ENCODE results near the gene RGS12.

Gene RGS12

DNA sequence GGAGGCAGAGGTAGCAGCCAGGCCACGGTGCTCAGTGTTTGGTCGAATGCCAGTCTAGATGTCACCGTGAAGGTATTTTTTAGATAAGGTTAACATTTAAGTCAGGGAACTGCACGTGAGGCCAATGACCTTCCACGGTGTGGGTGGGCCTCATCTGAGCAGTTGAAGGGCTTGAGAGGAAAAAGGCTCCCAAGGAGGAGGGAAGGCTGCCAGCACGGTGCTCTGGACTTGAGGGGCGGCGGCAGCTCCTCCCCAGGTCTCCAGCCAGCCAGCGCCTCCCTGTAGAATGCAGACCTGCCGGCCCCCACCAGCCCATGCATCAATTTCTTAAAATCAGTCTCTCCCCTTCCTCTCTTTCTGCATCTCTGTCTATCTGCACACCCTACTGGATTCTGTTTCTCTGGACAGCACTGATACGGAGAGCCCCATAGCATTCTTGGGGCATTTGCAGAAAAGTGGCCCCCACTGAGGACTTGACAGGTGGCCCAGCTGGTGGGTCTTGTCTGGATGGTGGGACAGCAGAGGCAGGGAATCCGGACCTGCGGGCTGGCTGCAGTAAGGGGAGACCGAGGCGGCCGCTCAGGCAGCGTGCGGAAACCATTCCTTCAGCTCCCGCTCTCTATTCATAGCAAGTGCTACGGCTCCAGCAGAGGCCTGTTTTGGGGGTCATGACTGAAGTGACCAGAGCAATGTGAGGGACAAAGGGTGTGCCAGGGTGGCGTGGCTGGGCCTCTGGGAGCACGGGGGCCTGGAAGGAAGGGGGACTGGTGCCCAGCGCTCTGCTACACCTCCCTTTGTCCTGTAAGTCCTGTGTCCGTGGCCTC lies 7.9 kb upstream of the RGS12 start:
- Mint-ChIP-seq H3K27me3 (peaks cover 4% of the 10 kb centered on the region), H3K4me3 (no peak overlapping the region), H3K27ac (no peak overlapping the region), H3K9me3 (peaks cover 4% of the 10 kb centered on the region), H3K36me3 (peaks cover 6% of the 10 kb centered on the region), H3K4me1 (peaks cover 9% of the 10 kb centered on the region)
- no peak for ATAC-seq (ENCODE audit: low read depth)
- DNase-seq (ENCODE audit: low spot score in 2 of 2), result no peak

DNA sequence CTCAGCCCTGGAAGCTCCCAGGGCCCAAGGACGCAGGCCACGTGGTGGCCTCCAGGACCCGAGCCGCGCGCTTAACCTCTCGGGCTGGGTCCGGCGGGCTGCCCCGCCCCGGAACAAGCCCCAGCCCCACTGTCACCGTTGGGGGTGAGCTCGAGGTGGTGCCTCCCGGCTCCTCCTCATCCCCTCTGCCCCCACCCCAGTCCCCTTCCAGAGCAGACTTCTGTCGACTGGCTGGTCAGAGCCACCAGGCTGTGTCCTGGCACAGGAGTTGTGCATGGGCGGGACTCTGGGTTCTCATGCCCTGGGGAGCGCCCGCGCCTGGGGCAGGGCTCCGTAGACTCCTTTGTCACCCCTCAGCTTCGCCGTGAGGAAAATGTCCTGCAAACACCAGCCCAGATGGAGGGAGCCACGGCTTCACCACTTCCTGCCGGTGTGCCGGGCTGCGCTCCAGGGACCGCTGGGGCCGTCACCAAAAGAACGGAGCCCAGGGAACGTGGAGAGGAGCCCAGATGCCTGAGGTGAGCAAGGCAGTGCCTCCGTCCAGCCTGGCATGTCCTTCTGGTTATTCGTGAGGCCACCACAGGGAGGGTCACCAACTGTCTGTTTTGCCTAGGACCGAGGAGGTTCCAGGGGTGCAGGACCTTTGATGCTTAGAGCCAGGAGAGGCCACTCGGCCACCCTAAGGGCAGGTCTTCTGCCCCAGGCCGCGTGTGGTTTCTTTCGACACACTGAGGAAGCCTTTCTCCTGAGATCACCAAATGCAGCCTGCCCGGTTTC lies 7.1 kb upstream of the RGS12 start:
- Mint-ChIP-seq H3K4me3 (peak overlapping the region; percentile 56), H3K27me3 (peaks cover 6% of the 10 kb centered on the region), H3K9me3 (peaks cover 4% of the 10 kb centered on the region), H3K36me3 (peaks cover 6% of the 10 kb centered on the region), H3K27ac (no peak overlapping the region), H3K4me1 (peaks cover 9% of the 10 kb centered on the region)
- ATAC-seq (ENCODE audit: low read depth), result peak; percentile 22
- DNase-seq (ENCODE audit: low spot score in 2 of 2), result peak in 1 of 2 donors; percentile 63

DNA sequence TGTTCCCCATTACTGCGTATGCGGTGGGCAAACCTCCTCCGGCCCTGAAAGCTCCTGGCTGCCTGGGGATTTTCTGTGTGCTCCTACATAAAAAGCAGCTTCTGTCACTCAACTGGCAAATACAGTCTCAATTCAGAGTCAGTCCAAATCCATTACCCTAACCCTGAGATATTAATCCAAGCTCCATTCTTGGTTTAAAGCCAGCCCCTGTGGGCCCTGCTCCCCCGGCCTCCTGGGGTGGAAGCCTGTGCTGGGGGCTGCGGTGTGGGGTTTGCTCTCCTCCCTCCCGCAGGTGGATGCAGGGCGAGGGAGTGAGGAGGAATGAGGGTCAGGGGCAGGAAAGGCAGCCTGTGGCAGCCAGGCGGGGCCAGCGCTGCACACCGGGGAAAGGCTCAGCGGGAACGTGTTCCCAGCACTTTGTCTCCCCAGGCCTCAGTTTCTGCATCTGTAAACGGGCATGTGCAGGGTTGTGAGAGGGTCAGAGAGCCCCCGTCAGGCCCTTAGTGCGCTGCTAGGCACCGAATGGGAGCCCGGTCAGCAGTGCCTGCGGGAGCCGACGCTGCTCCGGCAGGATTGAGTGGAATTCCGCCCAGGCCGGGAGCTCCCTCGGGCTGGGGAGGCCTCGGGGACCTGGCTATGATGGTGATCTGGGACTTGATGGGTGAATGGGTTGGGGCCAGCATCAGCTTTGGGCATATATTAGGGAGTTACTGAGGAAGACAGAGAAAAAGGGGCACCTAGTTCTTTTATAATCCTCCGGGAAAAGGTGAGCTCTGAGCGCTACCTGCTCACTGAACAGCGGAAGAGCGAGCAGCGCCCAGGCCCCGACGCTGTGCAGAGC lies 6.3 kb upstream of the RGS12 start:
- Mint-ChIP-seq H3K4me3 (peak overlapping the region; percentile 56), H3K27me3 (peaks cover 7% of the 10 kb centered on the region), H3K27ac (no peak overlapping the region), H3K4me1 (peaks cover 10% of the 10 kb centered on the region), H3K36me3 (peaks cover 4% of the 10 kb centered on the region), H3K9me3 (peaks cover 4% of the 10 kb centered on the region)
- DNase-seq (ENCODE audit: low spot score in 2 of 2) (peak in 1 of 2 donors; percentile 73), ATAC-seq (ENCODE audit: low read depth) (peak; percentile 99)

DNA sequence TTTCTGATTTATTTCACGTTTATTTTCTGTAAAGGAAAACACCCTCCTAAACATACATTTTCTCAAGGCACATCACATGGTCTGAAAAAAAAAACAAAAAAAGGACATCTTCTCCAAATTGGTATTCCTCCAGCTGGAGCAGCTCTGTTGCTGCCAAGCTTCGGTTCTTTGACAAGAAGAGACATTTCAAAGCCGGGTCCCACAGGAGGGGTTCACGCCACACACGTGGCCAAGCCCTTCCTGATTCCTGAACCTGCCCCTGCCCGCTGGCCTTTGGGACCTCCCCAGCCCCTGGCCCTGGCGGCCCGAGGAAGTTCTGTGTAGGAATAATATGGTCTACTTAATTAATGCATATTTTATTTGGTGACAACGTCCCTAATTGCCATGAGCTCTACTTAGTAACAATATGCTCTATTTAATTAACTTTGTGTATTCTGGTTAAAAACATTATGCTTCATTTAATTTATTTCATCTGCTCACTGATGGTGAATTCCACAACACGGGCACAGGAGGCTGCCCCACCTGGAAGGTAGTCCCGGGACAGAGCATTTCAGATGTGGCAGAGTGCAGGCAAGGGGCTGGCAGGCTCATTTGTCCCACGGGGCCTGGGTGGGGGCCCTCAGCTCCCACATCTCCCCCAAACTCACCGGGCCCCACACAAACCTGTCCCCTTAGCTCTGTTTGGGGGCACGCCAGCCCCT lies 5.4 kb upstream of the RGS12 start:
- Mint-ChIP-seq H3K27ac (no peak overlapping the region), H3K9me3 (no peaks in the 10 kb centered on the region), H3K36me3 (peaks cover 2% of the 10 kb centered on the region), H3K4me3 (no peak overlapping the region), H3K4me1 (peaks cover 15% of the 10 kb centered on the region), H3K27me3 (peaks cover 10% of the 10 kb centered on the region)
- no peak for ATAC-seq (ENCODE audit: low read depth)
- DNase-seq (ENCODE audit: low spot score in 2 of 2), result no peak

DNA sequence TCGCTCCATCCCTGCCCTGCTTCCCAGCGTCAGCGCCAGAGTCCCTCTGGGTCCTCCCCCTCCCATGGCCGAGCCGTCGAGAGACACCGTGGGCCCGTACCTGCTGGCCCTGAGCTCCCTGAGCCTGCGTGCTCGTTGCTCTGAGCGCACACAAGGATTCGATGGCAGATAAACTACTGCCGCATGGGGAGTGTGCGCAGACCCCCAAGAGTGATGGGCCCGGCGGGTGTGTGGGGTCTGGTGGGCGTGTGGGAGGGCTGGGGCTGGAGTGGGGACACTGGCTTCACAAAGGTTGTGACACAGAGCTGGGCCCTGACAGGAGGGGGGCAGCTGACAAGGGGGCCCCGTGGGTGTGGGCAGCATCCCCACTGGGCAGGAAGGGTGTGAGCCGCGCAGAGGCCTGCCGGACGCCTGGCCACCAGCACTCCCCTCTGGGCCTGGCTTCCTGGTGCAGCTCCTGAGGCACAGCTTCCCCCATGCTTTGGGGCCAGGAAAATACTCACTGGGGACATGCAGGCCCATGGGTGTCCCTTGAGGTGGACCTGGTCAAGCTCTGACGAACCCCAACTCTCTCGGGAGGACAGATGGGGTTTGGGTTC lies 4.8 kb upstream of the RGS12 start:
- H3K36me3 Mint-ChIP-seq, result peaks cover 2% of the 10 kb centered on the region
- peaks cover 10% of the 10 kb centered on the region for H3K27me3 Mint-ChIP-seq
- H3K4me1 Mint-ChIP-seq, result peaks cover 15% of the 10 kb centered on the region
- ATAC-seq (ENCODE audit: low read depth), result no peak
- H3K27ac Mint-ChIP-seq, result no peak overlapping the region
- no peak overlapping the region for H3K4me3 Mint-ChIP-seq
- H3K9me3 Mint-ChIP-seq, result no peaks in the 10 kb centered on the region
- no peak for DNase-seq (ENCODE audit: low spot score in 2 of 2)

DNA sequence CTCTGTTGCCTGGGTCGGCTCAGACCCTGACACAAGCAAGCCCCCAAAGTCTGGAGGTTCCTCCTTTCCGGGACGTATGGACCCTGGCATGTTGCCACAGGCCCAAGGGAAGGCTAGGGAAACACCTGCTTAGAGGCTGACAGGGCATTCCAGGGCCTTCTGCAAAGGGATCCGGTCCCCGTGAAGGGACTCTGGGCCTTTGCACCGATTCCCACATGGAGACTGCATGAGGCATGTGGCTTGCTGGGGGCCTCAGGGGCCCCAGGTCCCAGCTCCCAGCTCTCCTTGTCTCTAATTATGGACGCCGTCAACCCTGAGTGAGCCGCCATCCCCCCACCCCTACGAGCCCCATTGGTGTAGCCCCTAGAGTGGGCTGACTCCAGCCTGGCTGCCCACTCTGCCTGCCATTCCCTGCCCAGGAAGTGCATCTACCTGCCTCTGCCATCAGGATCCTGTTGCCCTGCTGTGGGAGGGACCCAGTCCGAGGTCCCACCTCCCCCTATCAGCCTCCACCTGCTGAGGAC lies 4.2 kb upstream of the RGS12 start:
- DNase-seq (ENCODE audit: low spot score in 2 of 2), result no peak
- ATAC-seq (ENCODE audit: low read depth), result no peak
- Mint-ChIP-seq H3K36me3 (peaks cover 2% of the 10 kb centered on the region), H3K4me1 (peaks cover 18% of the 10 kb centered on the region), H3K27ac (no peak overlapping the region), H3K27me3 (peaks cover 7% of the 10 kb centered on the region), H3K9me3 (no peaks in the 10 kb centered on the region), H3K4me3 (no peak overlapping the region)

DNA sequence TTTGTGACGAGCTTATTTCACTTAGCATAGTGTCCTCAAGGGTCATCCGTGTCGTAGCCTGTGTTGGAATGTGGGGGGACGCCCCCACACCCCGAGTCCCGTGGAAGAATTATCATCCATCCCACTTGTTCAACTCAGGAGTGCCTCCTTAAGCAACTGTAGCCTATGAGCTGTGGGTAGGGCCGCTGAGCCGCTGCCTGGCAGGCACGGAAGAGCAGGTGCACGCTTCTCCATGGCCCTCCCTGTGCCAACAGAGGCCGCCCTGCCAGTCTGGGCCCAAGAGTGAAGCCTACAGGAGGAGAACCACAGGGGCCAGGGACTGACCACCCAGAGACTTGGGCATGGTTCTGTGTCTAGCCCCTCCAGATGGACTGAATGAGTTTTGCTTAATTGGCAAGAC lies 2.3 kb upstream of the RGS12 start:
- Mint-ChIP-seq H3K27ac (no peak overlapping the region), H3K27me3 (peaks cover 7% of the 10 kb centered on the region), H3K36me3 (peaks cover 2% of the 10 kb centered on the region), H3K4me1 (peaks cover 20% of the 10 kb centered on the region), H3K4me3 (no peak overlapping the region), H3K9me3 (no peaks in the 10 kb centered on the region)
- no peak for DNase-seq (ENCODE audit: low spot score in 2 of 2)
- ATAC-seq (ENCODE audit: low read depth), result no peak

DNA sequence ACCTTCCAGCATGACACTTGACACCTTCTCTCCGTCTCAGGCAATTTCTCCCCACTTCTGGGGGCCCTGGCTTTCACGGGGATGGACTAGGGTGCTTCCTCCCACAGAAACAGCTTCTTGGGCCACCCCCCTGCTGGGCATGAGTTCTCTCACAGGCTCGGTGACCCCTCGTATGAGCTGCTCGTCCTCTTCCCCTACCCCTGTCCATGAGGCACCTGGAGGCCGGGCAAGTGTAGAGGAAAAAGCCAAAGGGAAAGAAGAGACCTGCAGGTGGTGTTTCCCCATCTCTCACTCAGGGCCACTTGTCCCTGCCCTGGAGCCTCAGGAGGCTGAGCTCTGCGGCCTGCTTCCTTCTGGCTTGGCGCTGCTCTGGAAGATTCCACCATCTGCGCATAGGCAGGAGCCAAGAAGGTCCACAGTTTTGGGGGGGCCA lies 1.9 kb upstream of the RGS12 start:
- no peak overlapping the region for H3K4me3 Mint-ChIP-seq
- peaks cover 7% of the 10 kb centered on the region for H3K27me3 Mint-ChIP-seq
- no peaks in the 10 kb centered on the region for H3K9me3 Mint-ChIP-seq
- peaks cover 20% of the 10 kb centered on the region for H3K4me1 Mint-ChIP-seq
- no peak for DNase-seq (ENCODE audit: low spot score in 2 of 2)
- peaks cover 2% of the 10 kb centered on the region for H3K36me3 Mint-ChIP-seq
- no peak for ATAC-seq (ENCODE audit: low read depth)
- H3K27ac Mint-ChIP-seq, result no peak overlapping the region

DNA sequence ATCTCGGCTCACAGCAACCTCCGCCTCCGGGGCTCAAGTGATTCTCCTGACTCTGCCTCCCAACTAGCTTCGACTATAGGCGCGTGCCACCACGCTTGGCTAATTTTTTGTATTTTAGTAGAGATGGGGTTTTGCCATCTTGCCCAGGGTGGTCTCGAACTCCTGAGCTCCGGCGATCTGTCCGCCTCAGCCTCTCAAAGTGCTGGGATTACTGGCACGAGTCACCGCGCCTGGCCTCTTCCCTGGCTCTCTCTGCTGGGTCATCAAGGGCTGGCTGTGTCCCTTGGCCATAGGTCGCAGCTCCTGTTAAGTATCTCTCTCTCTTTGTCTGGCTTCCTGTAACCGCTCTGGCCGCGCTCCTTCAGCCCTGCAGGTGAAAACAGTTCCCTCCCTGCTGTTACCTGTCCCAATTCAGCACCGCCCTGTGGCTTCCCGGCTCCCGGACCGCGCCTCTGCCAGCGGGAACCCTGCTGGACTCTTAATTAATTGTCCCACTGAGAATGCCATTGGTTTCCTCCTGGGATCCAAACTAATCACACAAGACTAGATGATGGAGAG lies 1.3 kb upstream of the RGS12 start:
- no peaks in the 10 kb centered on the region for H3K9me3 Mint-ChIP-seq
- peaks cover 7% of the 10 kb centered on the region for H3K27me3 Mint-ChIP-seq
- peak overlapping the region; percentile 98 for H3K4me3 Mint-ChIP-seq
- DNase-seq (ENCODE audit: low spot score in 2 of 2), result no peak
- H3K27ac Mint-ChIP-seq, result peak overlapping the region; percentile 90
- peaks cover 2% of the 10 kb centered on the region for H3K36me3 Mint-ChIP-seq
- peaks cover 15% of the 10 kb centered on the region for H3K4me1 Mint-ChIP-seq
- no peak for ATAC-seq (ENCODE audit: low read depth)

DNA sequence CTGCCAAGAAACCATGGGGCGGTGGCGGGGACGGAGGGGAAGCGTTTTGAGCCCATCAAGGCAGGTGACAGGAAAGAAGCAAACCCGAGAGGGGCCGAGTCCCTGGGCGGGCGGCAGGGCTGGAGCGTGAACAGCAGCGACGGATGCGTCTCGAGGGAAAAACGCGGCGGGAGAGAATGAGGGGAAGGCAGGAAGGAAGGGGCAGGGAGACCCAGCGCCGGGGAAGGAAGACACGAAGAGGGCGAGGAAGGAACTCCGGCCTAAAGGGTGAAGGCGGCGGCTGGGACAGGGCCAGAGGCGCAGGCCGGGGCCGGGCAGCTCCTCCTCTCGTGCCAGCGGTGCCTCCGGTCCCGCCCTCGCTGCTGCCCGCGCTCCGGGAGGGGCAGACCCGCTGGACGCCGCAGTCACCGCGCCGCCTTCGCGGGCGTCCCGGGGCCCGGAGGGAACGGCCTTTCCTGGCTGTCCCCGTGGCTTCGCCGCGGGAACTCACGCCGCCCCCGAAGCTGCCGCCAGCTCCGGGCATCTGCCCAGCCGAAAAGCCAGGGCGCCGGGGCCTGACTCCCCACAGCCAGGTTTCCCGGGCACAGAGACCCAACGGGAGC lies 751 bp upstream of the RGS12 start:
- Mint-ChIP-seq H3K4me3 (peak overlapping the region; percentile 98), H3K4me1 (peaks cover 15% of the 10 kb centered on the region), H3K9me3 (no peaks in the 10 kb centered on the region), H3K27me3 (peaks cover 7% of the 10 kb centered on the region), H3K27ac (peak overlapping the region; percentile 90), H3K36me3 (peaks cover 2% of the 10 kb centered on the region)
- DNase-seq (ENCODE audit: low spot score in 2 of 2) (no peak), ATAC-seq (ENCODE audit: low read depth) (peak; percentile 10)

DNA sequence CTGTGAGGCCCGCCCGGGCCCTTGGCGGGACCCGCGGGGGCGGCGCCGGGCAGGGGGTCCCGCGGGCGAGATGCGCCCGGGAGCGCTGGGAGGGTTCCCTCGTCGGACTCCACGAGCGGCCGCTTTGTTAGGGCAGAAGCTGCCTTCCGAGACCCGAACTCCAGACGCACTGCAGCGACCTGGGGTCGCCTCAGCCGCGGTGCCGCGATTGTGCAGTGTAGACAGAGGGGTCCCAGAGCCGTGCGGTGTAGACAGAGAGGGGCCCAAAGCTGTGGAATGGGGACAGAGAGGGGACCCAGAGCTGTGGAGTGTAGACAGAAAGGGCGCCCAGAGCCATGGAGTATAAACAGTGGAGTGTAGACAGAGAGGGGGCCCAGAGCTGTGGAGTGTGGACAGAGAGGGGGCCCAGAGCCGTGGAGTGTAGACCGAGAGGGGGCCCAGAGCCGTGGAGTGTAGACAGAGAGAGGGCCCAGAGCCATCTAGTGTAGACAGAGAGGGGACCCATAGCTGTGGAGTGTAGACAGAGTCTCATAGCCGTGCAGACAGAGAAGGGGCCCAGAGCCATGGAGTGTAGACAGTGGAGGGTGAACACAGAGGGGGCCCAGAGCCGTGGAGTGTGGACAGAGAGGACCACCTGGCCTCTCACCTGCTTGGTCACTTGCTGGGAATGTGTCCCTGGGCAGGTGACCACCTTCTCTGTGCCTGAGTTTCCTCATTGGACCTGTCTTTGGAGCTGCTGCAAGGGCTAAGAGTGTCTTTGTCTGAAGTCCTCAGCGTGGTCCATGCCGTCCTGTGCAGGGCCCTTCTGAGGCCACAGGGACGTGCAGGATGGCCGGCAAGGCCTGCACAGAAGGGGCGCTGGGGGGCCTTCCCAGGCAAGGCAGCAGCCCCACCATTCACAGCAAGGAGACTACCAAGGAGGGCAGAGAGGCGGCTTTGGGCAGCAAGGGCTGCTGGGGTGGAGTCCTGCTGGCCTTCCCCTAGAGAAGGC lies 875 bp downstream of the RGS12 start:
- Mint-ChIP-seq H3K27me3 (peaks cover 7% of the 10 kb centered on the region), H3K4me1 (peaks cover 15% of the 10 kb centered on the region), H3K27ac (no peak overlapping the region), H3K36me3 (peaks cover 4% of the 10 kb centered on the region), H3K9me3 (peaks cover 3% of the 10 kb centered on the region), H3K4me3 (peak overlapping the region; percentile 19)
- DNase-seq (ENCODE audit: low spot score in 2 of 2) (no peak), ATAC-seq (ENCODE audit: low read depth) (peak; percentile 1)

Data from memory B cell (primary cell).